GM12878 (cell line): ENCODE data around the gene ITPKB. TPM values are rescaled to one million over a fixed set of nuclear protein-coding genes. Genes with fewer than 3 reads are reported as not detected.
A peak's percentile ranks its signal among the peaks of the same experiment; 100 is the strongest.

Source experiments
- ATAC-seq: fragments of 200-7000 bp; cut with Tn5 transposase; 3 replicates; pipeline ENCODE4 v1.9.1; 2020; ENCODE audit warnings: mild to moderate bottlenecking, moderate library complexity
- BruUV-seq: library from RNA; stranded (reverse); fragments of 400-500 nt; replicated peaks from 2 replicates; lab custom pipeline; 2021; lab: Mats Ljungman, UMichigan
- CTCF ChIA-PET: fragments of 300-600 bp; sonication (Branson Sonifier 250); formaldehyde crosslinking; extraction: SDS; loops from one replicate; lab custom pipeline; 2021; ENCODE audit warnings: inconsistent platforms; lab: Yijun Ruan, JAX
- POLR2A ChIA-PET: fragments of 350-600 bp; formaldehyde crosslinking; extraction: SDS; loops from one replicate; lab custom pipeline; 2021; ENCODE audit warnings: inconsistent platforms; lab: Charles Lee
- RAD21 ChIA-PET: fragments of 300-600 bp; sonication (Branson Sonifier 250); formaldehyde crosslinking; loops from one replicate; lab custom pipeline; 2023; ENCODE audit warnings: antibody characterized with exemption; ENCODE audit not compliant: unreplicated experiment; lab: Charles Lee
- SMC1A ChIA-PET: fragments of 300-600 bp; sonication (Branson Sonifier 250); formaldehyde crosslinking; loops from one replicate; lab custom pipeline; 2023; ENCODE audit not compliant: unreplicated experiment, uncharacterized antibody; lab: Charles Lee
- DNase-seq: peaks from one replicate; pipeline ENCODE4 v3.0.0-alpha.2; 2011; ENCODE audit warnings: low read depth, low spot score
- FAIRE-seq: peaks from 3 replicates; lab custom pipeline; 2011; peaks lifted over from hg19 to GRCh38; lab: Jason Lieb, UNC
- H2AFZ ChIP-seq: 2 replicates; pipeline ENCODE4 v1.6.0; 2011; ENCODE audit warnings: low read depth, low read length, control low read depth; ENCODE audit not compliant: control insufficient read depth
- H3K27ac ChIP-seq: 2 replicates; pipeline ENCODE4 v1.5.1; 2011; ENCODE audit warnings: control low read depth; ENCODE audit not compliant: control insufficient read depth, insufficient read depth
- H3K27me3 ChIP-seq, 2 experiments: replicated peaks in 1 of 2; 2 replicates each; pipeline versions ENCODE4 v1.6.0 to v1.6.1; 2011; ENCODE audit warnings: low read length in 1 of 2; ENCODE audit not compliant: control insufficient read depth in 2 of 2, insufficient read depth in 2 of 2
- H3K36me3 ChIP-seq, 2 experiments: 2 replicates each; pipeline ENCODE4 v1.5.1; 2011; ENCODE audit warnings: low read length in 1 of 2; ENCODE audit not compliant: control insufficient read depth in 2 of 2, insufficient read depth in 2 of 2
- H3K4me1 ChIP-seq: 2 replicates; pipeline ENCODE4 v1.6.1; 2011; ENCODE audit warnings: mild to moderate bottlenecking, low read length, moderate library complexity, mixed read lengths; ENCODE audit not compliant: control insufficient read depth, insufficient read depth
- H3K4me2 ChIP-seq: 2 replicates; pipeline ENCODE4 v1.6.0; 2011; ENCODE audit warnings: control low read depth; ENCODE audit not compliant: control insufficient read depth, insufficient read depth
- H3K4me3 ChIP-seq: fragments of 200-600 bp; sonication (generic); 2 replicates; pipeline ENCODE4 v1.5.1; 2016
- H3K79me2 ChIP-seq: 2 replicates; pipeline ENCODE4 v1.6.0; 2011; ENCODE audit warnings: low read length; ENCODE audit not compliant: control insufficient read depth, insufficient read depth
- H3K9ac ChIP-seq: 2 replicates; pipeline ENCODE4 v1.8.0; 2011; ENCODE audit warnings: low read length, control low read depth, mixed read lengths; ENCODE audit not compliant: control insufficient read depth, insufficient read depth
- H3K9me3 ChIP-seq: replicated peaks from 3 replicates; pipeline ENCODE4 v1.5.1; 2011; ENCODE audit warnings: mild to moderate bottlenecking, low read length; ENCODE audit not compliant: control insufficient read depth, insufficient read depth
- H4K20me1 ChIP-seq: 2 replicates; pipeline ENCODE4 v1.6.0; 2011; ENCODE audit not compliant: control insufficient read depth, insufficient read depth
- ATF2 ChIP-seq: IDR thresholded peaks from 2 replicates; pipeline ENCODE4 v1.6.1; 2012; ENCODE audit warnings: low read length, inconsistent platforms
- BCL3 ChIP-seq: IDR thresholded peaks from 2 replicates; pipeline ENCODE4 v1.6.1; 2011; ENCODE audit warnings: borderline replicate concordance, low read depth, mild to moderate bottlenecking, moderate library complexity, low read length; ENCODE audit not compliant: insufficient read depth, poor library complexity, severe bottlenecking
- EED ChIP-seq: sonication (generic); IDR thresholded peaks from 2 replicates; pipeline ENCODE4 v1.6.1; 2016; ENCODE audit warnings: antibody characterized with exemption, low read depth
- FOS ChIP-seq: IDR thresholded peaks from 3 replicates; pipeline ENCODE4 v1.6.1; 2011; ENCODE audit warnings: borderline replicate concordance; ENCODE audit not compliant: insufficient read length; ENCODE audit errors: extremely low read depth
- KDM1A ChIP-seq: fragments of 200-600 bp; sonication (generic); IDR thresholded peaks from 2 replicates; pipeline ENCODE4 v1.6.1; 2016; ENCODE audit warnings: borderline replicate concordance
- MEF2A ChIP-seq: IDR thresholded peaks from 2 replicates; pipeline ENCODE4 v1.6.1; 2011; ENCODE audit warnings: low read depth, mild to moderate bottlenecking, low read length, moderate library complexity; ENCODE audit not compliant: insufficient read depth
- MXI1 ChIP-seq: fragments of 150-350 bp; IDR thresholded peaks from 2 replicates; pipeline ENCODE4 v1.6.1; 2011; ENCODE audit warnings: low read depth, mild to moderate bottlenecking, inconsistent platforms, low read length, improper control_type of control experiment
- NFYA ChIP-seq: IDR thresholded peaks from 2 replicates; pipeline ENCODE4 v1.6.1; 2011; ENCODE audit warnings: low read depth, mild to moderate bottlenecking, low read length, improper control_type of control experiment, borderline replicate concordance
- NR2F1 ChIP-seq: fragments of 450-650 bp; conservative IDR thresholded peaks from 2 replicates; pipeline ENCODE4 v1.6.1; 2017; ENCODE audit warnings: mild to moderate bottlenecking
- SP1 ChIP-seq: IDR thresholded peaks from one replicate; pipeline ENCODE4 v1.6.1; 2011; ENCODE audit warnings: low read depth, low read length
- TCF7 ChIP-seq: IDR thresholded peaks from 2 replicates; pipeline ENCODE4 v1.6.1; 2014; ENCODE audit warnings: antibody characterized with exemption, borderline replicate concordance
- ZNF687 ChIP-seq: fragments of 450-650 bp; IDR thresholded peaks from 2 replicates; pipeline ENCODE4 v1.6.1; 2017; ENCODE audit warnings: mild to moderate bottlenecking, moderate library complexity
- WGBS: methylation state at CpG from one replicate; pipeline ENCODE4 v1.1.6; 2016; ENCODE audit warnings: low lambda C conversion rate; ENCODE audit not compliant: insufficient replicate concordance, insufficient coverage; ENCODE audit errors: missing lambda C conversion rate; 5-methylcytosine and 5-hydroxymethylcytosine counted together
- in situ Hi-C: fragments of 300-500 bp; cut with MboI; formaldehyde crosslinking; loops from 9 replicates; pipeline ENCODE4 v1.14.3; 2018; ENCODE audit warnings: mixed read lengths
- intact Hi-C: fragments of 100-400 bp; cut with micrococcal nuclease; formaldehyde crosslinking; loops from one replicate; pipeline ENCODE4 v1.14.2; 2022; ENCODE audit not compliant: unreplicated experiment
- polyA plus RNA-seq, 11 experiments: library from polyadenylated mRNA; depleted of rRNA in 4 of 11; unstranded in 6 of 11; stranded (reverse) in 5 of 11; fragments of >200 nt; fragmentation: Nextera tagmentation in 4 of 11; fragmentation: Illumina TruSeq in 1 of 11; extraction: Ambion mirVana in 4 of 11; extraction: Trizol in 1 of 11; gene quantifications; 1 replicate in 1 of 11; 2 replicates in 10 of 11; pipeline versions ENCODE4 v1.2.1 to v1.2.3, GENCODE V29; 2011 to 2016; ENCODE audit warnings: inconsistent platforms in 2 of 11, missing spikeins in 2 of 11, low read depth in 1 of 11
- total RNA-seq, 4 experiments: library from RNA; depleted of rRNA in 3 of 4; stranded (reverse); fragments of >200 nt in 3 of 4; fragmentation: Illumina TruSeq in 1 of 4; extraction: Trizol in 1 of 4; gene quantifications; 2 replicates each; pipeline versions ENCODE4 v1.2.1 to v1.2.3, GENCODE V29; 2013 to 2021

Gene ITPKB
- total and polyA plus RNA-seq, 10 of the 15 experiments (the other 5 are each of a cell fraction or from before 2014, with no cell fraction given) = 1.3 to 38.7 (median 12.9) TPM

GRCh38 chr1:226784081-226785049 is 45.3 kb upstream of the ITPKB start:
- Histone ChIP-seq H3K9ac (no peak overlapping the region), H2AFZ (no peak overlapping the region), H3K27me3 (no peaks in the 10 kb centered on the region), H3K9me3 (no peaks in the 10 kb centered on the region), H3K36me3 (no peaks in the 10 kb centered on the region), H3K4me3 (no peak overlapping the region), H3K4me1 (peaks cover 33% of the 10 kb centered on the region), H3K27ac (no peak overlapping the region), H3K4me2 (no peak overlapping the region), H3K79me2 (no peaks in the 10 kb centered on the region), H4K20me1 (no peaks in the 10 kb centered on the region)
- CTCF ChIA-PET = interaction anchor here (0.6 kb wide), 1 partner anchor 158 kb away, joined by 3 read pairs; no protein-coding TSS in a partner anchor
- FAIRE-seq (no peak), DNase-seq (no peak), ATAC-seq (peak; percentile 6; the same call in 1 of the 3 replicates)
- intact Hi-C loops (no loop called here), in situ Hi-C loops (no loop called here)
- no TSS peak for BruUV-seq
- WGBS = 84% methylated on average over 19 of the region's 19 CpGs
- SMC1A ChIA-PET = interaction anchor here (1.0 to 2.3 kb wide), 2 partner anchors 9 to 41 kb away, joined by 3 to 9 read pairs; no protein-coding TSS in a partner anchor
- POLR2A ChIA-PET = interaction anchor here (0.7 kb wide), 1 partner anchor 36 kb away, joined by 3 read pairs; no protein-coding TSS in a partner anchor
- RAD21 ChIA-PET = no interaction called here
- no peak for TF ChIP-seq NFYA
- TF ChIP-seq EED = no peak
- no peak for TF ChIP-seq KDM1A
- no peak for TF ChIP-seq ATF2
- no peak for TF ChIP-seq MXI1
- TF ChIP-seq MEF2A = no peak
- no peak for TF ChIP-seq BCL3
- TF ChIP-seq NR2F1 = no peak
- TF ChIP-seq SP1 = no peak
- no peak for TF ChIP-seq TCF7
- TF ChIP-seq ZNF687 = no peak
- TF ChIP-seq FOS = no peak
